OCI-LY1 (cell line): ENCODE results near the gene DISP1.

ENCODE experiments used
- H2AFZ ChIP-seq: fragments of 200-600 bp; sonication (generic), shearing (Covaris generic); 2 replicates; pipeline ENCODE4 v1.6.0; 2014; ENCODE audit warnings: antibody characterized with exemption, mild to moderate bottlenecking, low read length
- H3F3A ChIP-seq: fragments of 200-600 bp; sonication (generic), shearing (Covaris generic); 2 replicates; pipeline ENCODE4 v1.6.0; 2014; ENCODE audit warnings: mild to moderate bottlenecking, antibody characterized with exemption, low read length, moderate library complexity; ENCODE audit not compliant: insufficient read depth
- H3K27ac ChIP-seq: fragments of 200-600 bp; sonication (generic); 2 replicates; pipeline ENCODE4 v1.5.1; 2014; ENCODE audit warnings: low read length, mixed run types, mild to moderate bottlenecking, low read depth; ENCODE audit not compliant: poor library complexity, severe bottlenecking
- H3K27me3 ChIP-seq: fragments of 200-600 bp; sonication (generic); 2 replicates; pipeline ENCODE4 v1.6.0; 2014; ENCODE audit warnings: antibody characterized with exemption, mild to moderate bottlenecking, low read length, moderate library complexity; ENCODE audit not compliant: insufficient read depth
- H3K36me3 ChIP-seq: fragments of 200-600 bp; sonication (generic); 2 replicates; pipeline ENCODE4 v1.6.1; 2014; ENCODE audit warnings: mild to moderate bottlenecking, antibody characterized with exemption, low read length, moderate library complexity, mixed read lengths; ENCODE audit not compliant: insufficient read depth
- H3K4me1 ChIP-seq: fragments of 200-600 bp; sonication (generic); 2 replicates; pipeline ENCODE4 v1.5.1; 2014; ENCODE audit warnings: mild to moderate bottlenecking, low read length, moderate library complexity; ENCODE audit not compliant: insufficient read depth, severe bottlenecking
- H3K4me2 ChIP-seq: fragments of 200-600 bp; sonication (generic), shearing (Covaris generic); 2 replicates; pipeline ENCODE4 v1.6.1; 2014; ENCODE audit warnings: low read length
- H3K4me3 ChIP-seq: fragments of 200-600 bp; sonication (generic); 2 replicates; pipeline ENCODE4 v1.5.1; 2014; ENCODE audit warnings: low read length, low read depth, mild to moderate bottlenecking, mixed read lengths; ENCODE audit not compliant: poor library complexity, severe bottlenecking
- H3K79me2 ChIP-seq: fragments of 200-600 bp; shearing (Covaris generic); 2 replicates; pipeline ENCODE4 v1.6.1; 2016; ENCODE audit warnings: mixed run types, low read length, mixed read lengths; ENCODE audit not compliant: insufficient read depth
- H3K9ac ChIP-seq: fragments of 200-600 bp; sonication (generic), shearing (Covaris generic); 2 replicates; pipeline ENCODE4 v1.6.1; 2014; ENCODE audit warnings: mild to moderate bottlenecking, low read length, mixed read lengths
- H3K9me2 ChIP-seq: fragments of 200-600 bp; sonication (generic), shearing (Covaris generic); 2 replicates; pipeline ENCODE4 v1.6.1; 2014; ENCODE audit warnings: low read depth, mild to moderate bottlenecking, low read length, mixed read lengths
- H3K9me3 ChIP-seq: fragments of 200-600 bp; shearing (Covaris generic); 2 replicates; pipeline ENCODE4 v1.6.1; 2014; ENCODE audit warnings: low read length, mixed read lengths
- H4K20me1 ChIP-seq: fragments of 200-600 bp; sonication (generic), shearing (Covaris generic); 2 replicates; pipeline ENCODE4 v1.6.0; 2016; ENCODE audit warnings: mild to moderate bottlenecking, low read length; ENCODE audit not compliant: insufficient read depth
- CTCF ChIP-seq: fragments of 200-600 bp; sonication (generic), shearing (Covaris generic); IDR thresholded peaks from 2 replicates; pipeline ENCODE4 v1.5.1; 2017; ENCODE audit warnings: mild to moderate bottlenecking, antibody characterized with exemption, low read length, moderate library complexity, mixed read lengths
- EZH2 ChIP-seq: fragments of 200-600 bp; sonication (generic), shearing (Covaris generic); IDR thresholded peaks from 2 replicates; pipeline ENCODE4 v1.8.0; 2017; ENCODE audit warnings: borderline replicate concordance, mixed run types, mild to moderate bottlenecking, antibody characterized with exemption, low read length, moderate library complexity, mixed read lengths

The DISP1 gene

GRCh38 chr1:222769971-222770620, 44.7 kb upstream of the DISP1 start:
- TF ChIP-seq CTCF (no peak), EZH2 (no peak)
- Histone ChIP-seq H3F3A (no peaks in the 10 kb centered on the region; the same call in 1 of the 2 replicates), H3K9ac (no peak overlapping the region), H2AFZ (no peak overlapping the region), H3K9me2 (no peaks in the 10 kb centered on the region), H3K4me3 (no peak overlapping the region), H3K4me2 (no peak overlapping the region), H3K27me3 (no peaks in the 10 kb centered on the region), H3K9me3 (peaks cover 15% of the 10 kb centered on the region), H3K36me3 (no peaks in the 10 kb centered on the region), H4K20me1 (no peaks in the 10 kb centered on the region), H3K27ac (no peak overlapping the region), H3K4me1 (peaks cover 17% of the 10 kb centered on the region), H3K79me2 (no peaks in the 10 kb centered on the region)

GRCh38 chr1:222772996-222773379, 41.9 kb upstream of the DISP1 start:
- TF ChIP-seq CTCF, result no peak
- no peak for TF ChIP-seq EZH2

GRCh38 chr1:222777463-222777862, 37.4 kb upstream of the DISP1 start:
- Histone ChIP-seq H3K9me2 (no peaks in the 10 kb centered on the region), H3F3A (no peaks in the 10 kb centered on the region; the same call in 1 of the 2 replicates), H3K36me3 (no peaks in the 10 kb centered on the region), H3K27ac (no peak overlapping the region), H4K20me1 (no peaks in the 10 kb centered on the region), H3K4me1 (peaks cover 14% of the 10 kb centered on the region), H2AFZ (no peak overlapping the region), H3K9me3 (no peaks in the 10 kb centered on the region), H3K27me3 (no peaks in the 10 kb centered on the region), H3K4me2 (no peak overlapping the region), H3K79me2 (no peaks in the 10 kb centered on the region), H3K9ac (no peak overlapping the region), H3K4me3 (no peak overlapping the region)
- no peak for TF ChIP-seq CTCF
- TF ChIP-seq EZH2, result no peak

More at GRCh38 chr1:222772996-222773379, 41.9 kb upstream of the DISP1 start:
- Histone ChIP-seq H3K9me3 (peaks cover 15% of the 10 kb centered on the region), H3K79me2 (no peaks in the 10 kb centered on the region), H3F3A (no peaks in the 10 kb centered on the region; the same call in 1 of the 2 replicates), H3K4me3 (no peak overlapping the region), H3K27me3 (no peaks in the 10 kb centered on the region), H3K4me1 (peaks cover 17% of the 10 kb centered on the region), H3K36me3 (no peaks in the 10 kb centered on the region), H2AFZ (no peak overlapping the region), H3K9ac (no peak overlapping the region), H4K20me1 (no peaks in the 10 kb centered on the region), H3K9me2 (no peaks in the 10 kb centered on the region), H3K27ac (peak overlapping the region; percentile 13), H3K4me2 (no peak overlapping the region)
